ENCODE results near the gene DDR1.

DDR1 gene

GRCh38 chr6:30894381-30894780 lies 10.1 kb downstream of the DDR1 start:
- no peak for TF ChIP-seq CTCF (IDR thresholded peaks at IDR 0.05; ENCODE audit: low read depth, low read length)

GRCh38 chr6:30894935-30895334 lies 10.6 kb downstream of the DDR1 start:
- no peak for DNase-seq (ENCODE audit: extremely low read depth, low read depth)
- TF ChIP-seq CTCF (IDR thresholded peaks at IDR 0.05; ENCODE audit: low read depth, low read length), result no peak

More at GRCh38 chr6:30894381-30894780, 10.1 kb downstream of the DDR1 start:
- no peak for DNase-seq (ENCODE audit: extremely low read depth, low read depth)

- no peak for DNase-seq (ENCODE audit: extremely low read depth, low read depth)
- TF ChIP-seq CTCF (IDR thresholded peaks at IDR 0.05; ENCODE audit: low read depth, low read length), result no peak
Observed at GRCh38 chr6:30895343-30895742, 11.0 kb downstream of the DDR1 start.

- TF ChIP-seq CTCF (IDR thresholded peaks at IDR 0.05; ENCODE audit: low read depth, low read length), result no peak
- no peak for DNase-seq (ENCODE audit: extremely low read depth, low read depth)
Observed at GRCh38 chr6:30896541-30896940, 12.2 kb downstream of the DDR1 start.

GRCh38 chr6:30897882-30898281 lies 13.6 kb downstream of the DDR1 start:
- DNase-seq (ENCODE audit: extremely low read depth, low read depth), result no peak
- no peak for TF ChIP-seq CTCF (IDR thresholded peaks at IDR 0.05; ENCODE audit: low read depth, low read length)

GRCh38 chr6:30898750-30899360 lies 14.5 kb downstream of the DDR1 start:
- no peak for DNase-seq (ENCODE audit: extremely low read depth, low read depth)
- TF ChIP-seq CTCF (IDR thresholded peaks at IDR 0.05; ENCODE audit: low read depth, low read length), result no peak

- no peak for DNase-seq (ENCODE audit: extremely low read depth, low read depth)
- no peak for TF ChIP-seq CTCF (IDR thresholded peaks at IDR 0.05; ENCODE audit: low read depth, low read length)
Observed at GRCh38 chr6:30900863-30901417, 16.6 kb downstream of the DDR1 start.

All from AG09319 (cell line).